Nephron progenitor cell (in vitro differentiated cells): ENCODE measurements around the gene TXNDC12.

ENCODE experiments used
- DNase-seq: peaks from one replicate; pipeline ENCODE4 v3.0.0; 2021
- H3K27ac Mint-ChIP-seq: 2 replicates; pipeline ENCODE4 v1.8.0; 2021; ENCODE audit warnings: mild to moderate bottlenecking, moderate library complexity, mixed read lengths
- H3K27me3 Mint-ChIP-seq: 2 replicates; pipeline ENCODE4 v1.8.0; 2021; ENCODE audit warnings: mild to moderate bottlenecking, low read depth, mixed read lengths; ENCODE audit not compliant: poor library complexity
- H3K36me3 Mint-ChIP-seq: 2 replicates; pipeline ENCODE4 v1.8.0; 2021; ENCODE audit warnings: low read depth, mixed read lengths
- H3K4me1 Mint-ChIP-seq: 2 replicates; pipeline ENCODE4 v1.8.0; 2021; ENCODE audit warnings: mixed read lengths
- H3K4me3 Mint-ChIP-seq: 2 replicates; pipeline ENCODE4 v1.8.0; 2021; ENCODE audit warnings: mild to moderate bottlenecking, moderate library complexity, mixed read lengths
- H3K9me3 Mint-ChIP-seq: 2 replicates; pipeline ENCODE4 v1.8.0; 2021; ENCODE audit warnings: mild to moderate bottlenecking, moderate library complexity, mixed read lengths
- TF ChIP-seq, protein P1 (sequence below): fragments of 200-600 bp; sonication (generic); IDR thresholded peaks from 2 replicates; pipeline ENCODE4 v1.5.0; 2021; ENCODE audit warnings: antibody characterized with exemption

Gene TXNDC12

DNA sequence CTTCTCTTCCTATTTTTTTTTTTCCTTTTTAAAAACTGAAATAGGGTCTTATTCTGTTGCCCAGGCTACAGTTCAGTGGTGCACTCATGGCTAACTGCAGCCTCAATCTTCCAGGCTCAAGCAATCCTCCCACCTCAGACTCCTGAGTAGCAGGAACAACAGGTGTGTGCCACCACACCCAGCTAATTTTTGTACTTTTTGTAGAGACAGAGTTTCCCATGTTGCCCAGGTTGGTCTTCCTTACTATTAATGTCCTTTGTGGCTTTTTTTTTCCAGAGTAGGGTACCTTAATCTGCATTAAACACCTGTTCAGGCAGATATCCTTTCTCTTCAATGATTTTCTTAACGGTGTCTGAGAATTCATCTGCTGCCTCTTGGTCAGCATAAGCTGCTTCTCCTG lies 17.1 kb downstream of the TXNDC12 start:
- peaks cover 21% of the 10 kb centered on the region for H3K36me3 Mint-ChIP-seq
- peak overlapping the region; percentile 85 for H3K27ac Mint-ChIP-seq
- DNase-seq: no peak
- H3K27me3 Mint-ChIP-seq: no peaks in the 10 kb centered on the region
- H3K9me3 Mint-ChIP-seq: no peaks in the 10 kb centered on the region
- H3K4me1 Mint-ChIP-seq: peaks cover 7% of the 10 kb centered on the region
- no peak overlapping the region for H3K4me3 Mint-ChIP-seq
- TF ChIP-seq, protein P1, sequence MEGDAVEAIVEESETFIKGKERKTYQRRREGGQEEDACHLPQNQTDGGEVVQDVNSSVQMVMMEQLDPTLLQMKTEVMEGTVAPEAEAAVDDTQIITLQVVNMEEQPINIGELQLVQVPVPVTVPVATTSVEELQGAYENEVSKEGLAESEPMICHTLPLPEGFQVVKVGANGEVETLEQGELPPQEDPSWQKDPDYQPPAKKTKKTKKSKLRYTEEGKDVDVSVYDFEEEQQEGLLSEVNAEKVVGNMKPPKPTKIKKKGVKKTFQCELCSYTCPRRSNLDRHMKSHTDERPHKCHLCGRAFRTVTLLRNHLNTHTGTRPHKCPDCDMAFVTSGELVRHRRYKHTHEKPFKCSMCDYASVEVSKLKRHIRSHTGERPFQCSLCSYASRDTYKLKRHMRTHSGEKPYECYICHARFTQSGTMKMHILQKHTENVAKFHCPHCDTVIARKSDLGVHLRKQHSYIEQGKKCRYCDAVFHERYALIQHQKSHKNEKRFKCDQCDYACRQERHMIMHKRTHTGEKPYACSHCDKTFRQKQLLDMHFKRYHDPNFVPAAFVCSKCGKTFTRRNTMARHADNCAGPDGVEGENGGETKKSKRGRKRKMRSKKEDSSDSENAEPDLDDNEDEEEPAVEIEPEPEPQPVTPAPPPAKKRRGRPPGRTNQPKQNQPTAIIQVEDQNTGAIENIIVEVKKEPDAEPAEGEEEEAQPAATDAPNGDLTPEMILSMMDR: no peak

DNA sequence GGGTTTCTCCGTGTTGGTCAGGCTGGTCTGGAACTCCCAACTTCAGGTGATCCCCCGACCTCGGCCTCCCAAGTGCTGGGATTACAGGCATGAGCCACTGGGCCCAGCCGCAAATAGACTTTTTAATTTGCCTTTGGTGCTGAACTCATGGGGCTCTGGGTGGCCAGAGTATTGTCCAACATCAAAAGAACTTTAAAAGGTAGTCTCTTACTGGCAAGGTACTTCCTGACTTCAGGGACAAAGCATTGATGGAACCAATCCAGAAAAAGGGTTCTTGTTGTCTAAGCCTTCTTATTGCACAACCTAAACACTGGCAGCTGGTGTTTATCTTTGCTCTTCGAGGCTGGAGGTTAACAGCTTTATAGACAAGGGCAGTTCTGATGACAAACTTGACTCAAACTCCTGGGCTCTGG lies 17.6 kb downstream of the TXNDC12 start:
- Mint-ChIP-seq H3K4me1 (peaks cover 11% of the 10 kb centered on the region), H3K27me3 (no peaks in the 10 kb centered on the region), H3K9me3 (no peaks in the 10 kb centered on the region), H3K36me3 (peaks cover 21% of the 10 kb centered on the region), H3K27ac (peak overlapping the region; percentile 85), H3K4me3 (no peak overlapping the region)
- TF ChIP-seq, protein P1: no peak
- DNase-seq: no peak

GRCh38 chr1:52034050-52034384 lies 21.0 kb downstream of the TXNDC12 start:
- Mint-ChIP-seq H3K36me3 (peaks cover 11% of the 10 kb centered on the region), H3K27me3 (peaks cover 2% of the 10 kb centered on the region), H3K4me1 (peaks cover 37% of the 10 kb centered on the region), H3K9me3 (no peaks in the 10 kb centered on the region), H3K27ac (peak overlapping the region; percentile 91), H3K4me3 (peak overlapping the region; percentile 90)
- DNase-seq: no peak
- TF ChIP-seq, protein P1: no peak

DNA sequence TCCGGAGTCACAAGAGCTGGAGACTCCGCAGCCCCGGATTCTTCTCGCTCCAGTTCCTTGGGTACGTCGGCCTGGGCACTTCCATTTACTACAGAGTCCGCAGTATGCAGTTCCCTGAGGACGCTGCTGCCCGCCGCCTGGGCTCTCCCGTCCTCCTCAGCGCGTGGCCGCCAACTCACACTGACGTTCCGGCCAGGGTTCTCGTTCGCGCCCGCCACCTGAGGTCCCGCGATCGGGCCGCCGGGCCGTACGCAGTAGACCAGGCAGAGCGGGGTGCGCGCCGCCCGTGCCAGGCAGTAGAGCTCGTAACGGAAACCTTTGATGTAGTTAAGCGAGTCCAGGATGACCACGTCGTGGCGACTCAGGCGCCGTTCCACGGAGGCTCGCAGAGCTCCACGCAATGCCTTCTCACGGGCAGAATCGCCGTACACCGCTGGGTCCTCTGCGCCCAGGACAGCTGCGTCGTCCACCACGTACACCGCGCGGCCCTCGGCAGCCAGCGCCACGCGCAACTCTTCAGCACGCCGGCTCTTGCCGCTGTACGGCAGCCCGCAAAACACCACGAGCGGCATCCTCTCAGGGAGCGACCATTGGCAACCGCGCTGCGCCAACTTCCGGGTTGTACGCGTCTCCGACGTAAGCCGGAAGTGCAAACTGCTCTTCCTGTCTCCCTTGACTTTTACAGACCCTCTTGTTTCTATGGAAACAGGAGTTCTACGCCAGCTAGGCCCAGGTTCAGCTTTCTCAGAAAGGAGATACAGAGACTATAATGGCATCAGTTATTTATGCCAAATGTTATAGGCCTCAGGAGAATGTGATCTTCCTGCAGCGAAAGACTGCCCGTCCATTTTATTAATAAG lies 21.6 kb downstream of the TXNDC12 start, which contains the start of gene KTI12:
KTI12 (minus strand) TSS at position 621 of the 860 bp plus-strand sequence; CDS start at position 572, 49 bp downstream.
- H3K4me1 Mint-ChIP-seq: peaks cover 37% of the 10 kb centered on the region
- DNase-seq: peak; percentile 82
- peaks cover 2% of the 10 kb centered on the region for H3K27me3 Mint-ChIP-seq
- H3K4me3 Mint-ChIP-seq: peak within 1 kb of the TSS; percentile 90
- TF ChIP-seq, protein P1: no peak
- no peaks in the 10 kb centered on the region for H3K9me3 Mint-ChIP-seq
- peaks cover 8% of the 10 kb centered on the region for H3K36me3 Mint-ChIP-seq
- peak within 1 kb of the TSS; percentile 91 for H3K27ac Mint-ChIP-seq

- H3K27me3 Mint-ChIP-seq: peaks cover 2% of the 10 kb centered on the region
- TF ChIP-seq, protein P1: no peak
- no peaks in the 10 kb centered on the region for H3K9me3 Mint-ChIP-seq
- peak; percentile 39 for DNase-seq
- peaks cover 6% of the 10 kb centered on the region for H3K36me3 Mint-ChIP-seq
- peak overlapping the region; percentile 90 for H3K4me3 Mint-ChIP-seq
- peaks cover 37% of the 10 kb centered on the region for H3K4me1 Mint-ChIP-seq
- no peak overlapping the region for H3K27ac Mint-ChIP-seq
Measured at GRCh38 chr1:52032785-52033131, 22.2 kb downstream of the TXNDC12 start.
